Renal cortex interstitium (tissue), 15 donors: Measurements from ENCODE around the gene ATP2A3. TPM values are rescaled to one million over a fixed set of nuclear protein-coding genes. Genes with fewer than 3 reads are reported as not detected.
A peak's percentile ranks its signal among the peaks of the same experiment; 100 is the strongest.

ENCODE experiments used
- DNase-seq, 11 donors: peaks; one replicate each; pipeline ENCODE4 v3.0.0-alpha.2; 2013; ENCODE audit warnings: low read depth in 9 of 11, low spot score in 4 of 11; ENCODE audit errors: extremely low read depth in 1 of 11
- long read RNA-seq, 16 experiments: transcript quantifications; one replicate each; lab custom pipeline, GENCODE V29; 2026
- polyA plus RNA-seq, 3 donors: library from polyadenylated mRNA; unstranded; fragments of 120-200 nt; gene quantifications; one replicate each; pipeline ENCODE4 v1.2.1, GENCODE V29; 2013; ENCODE audit not compliant: insufficient read length in 3 of 3

The ATP2A3 gene
- polyA plus RNA-seq: 1 to 10 TPM; 4.6 to 5.2 (median 4.8) TPM
- long read RNA-seq, donor 1: 0 reads
- long read RNA-seq, donor 2: 0 reads
- long read RNA-seq, donor 3: 0 reads
- long read RNA-seq, donor 4, full-length matches to known transcripts: 1 of 1 reads
- long read RNA-seq, donor 4, partial matches to known transcripts: 0 of 1 reads
- long read RNA-seq, donor 4, other reads (novel, unspliced or antisense): 0 of 1 reads
- long read RNA-seq, donor 5: 0 reads
- long read RNA-seq, donor 6: 0 reads
- long read RNA-seq, donor 7: 0 reads
- long read RNA-seq, donor 8: 0 reads
- long read RNA-seq, donor 9, full-length matches to known transcripts: 1 of 1 reads
- long read RNA-seq, donor 9, partial matches to known transcripts: 0 of 1 reads
- long read RNA-seq, donor 9, other reads (novel, unspliced or antisense): 0 of 1 reads
- long read RNA-seq, donor 10, full-length matches to known transcripts: 2 of 2 reads
- long read RNA-seq, donor 10, partial matches to known transcripts: 0 of 2 reads
- long read RNA-seq, donor 10, other reads (novel, unspliced or antisense): 0 of 2 reads
- long read RNA-seq, donor 11: 0 reads
- long read RNA-seq, donor 12: 0 reads
- long read RNA-seq, donor 13: 0 reads
- long read RNA-seq, donor 14: 0 reads
- long read RNA-seq, donor 15: 0 reads
- long read RNA-seq, donor 16: 0 reads

GRCh38 chr17:3964203-3965117 is at the start of gene ATP2A3:
Gene ATP2A3, minus strand, starts transcription at chr17:3964437. Its CDS starts 146 bp downstream, at chr17:3964291.
- no peak for DNase-seq

- DNase-seq: no peak
Observed at GRCh38 chr17:4010754-4011153, 46.5 kb upstream of the ATP2A3 start.

GRCh38 chr17:4009186-4009785 is 45.0 kb upstream of the ATP2A3 start:
- DNase-seq: no peak

GRCh38 chr17:4008441-4009185 is 44.4 kb upstream of the ATP2A3 start:
- DNase-seq: peak in 7 of 11 donors; percentile 31 to 60 (median 45)

GRCh38 chr17:4008082-4008435 is 43.8 kb upstream of the ATP2A3 start:
- no peak for DNase-seq

GRCh38 chr17:4007346-4008081 is 43.3 kb upstream of the ATP2A3 start:
- no peak for DNase-seq

GRCh38 chr17:4006745-4007211 is 42.5 kb upstream of the ATP2A3 start:
- DNase-seq: no peak

- no peak for DNase-seq
Observed at GRCh38 chr17:4006165-4006589, 41.9 kb upstream of the ATP2A3 start.

- no peak for DNase-seq
Observed at GRCh38 chr17:4005296-4006164, 41.3 kb upstream of the ATP2A3 start.

GRCh38 chr17:4004517-4005295 is 40.5 kb upstream of the ATP2A3 start:
- peak in 7 of 11 donors; percentile 42 to 63 (median 58) for DNase-seq

GRCh38 chr17:4003501-4004421 is 39.5 kb upstream of the ATP2A3 start:
- no peak for DNase-seq

- DNase-seq: no peak
Observed at GRCh38 chr17:4003131-4003500, 38.9 kb upstream of the ATP2A3 start.

GRCh38 chr17:4001048-4001590 is 36.9 kb upstream of the ATP2A3 start:
- DNase-seq: no peak

- DNase-seq: no peak
Observed at GRCh38 chr17:3998436-3998835, 34.2 kb upstream of the ATP2A3 start.

- no peak for DNase-seq
Observed at GRCh38 chr17:3995067-3995466, 30.8 kb upstream of the ATP2A3 start.
